ENCODE results near the gene MEGF11. TPM values are rescaled to one million over a fixed set of nuclear protein-coding genes. Genes with fewer than 3 reads are reported as not detected.

The MEGF11 gene
- total RNA-seq, 1 donor from 2014 or later, result 0.77 TPM

DNA sequence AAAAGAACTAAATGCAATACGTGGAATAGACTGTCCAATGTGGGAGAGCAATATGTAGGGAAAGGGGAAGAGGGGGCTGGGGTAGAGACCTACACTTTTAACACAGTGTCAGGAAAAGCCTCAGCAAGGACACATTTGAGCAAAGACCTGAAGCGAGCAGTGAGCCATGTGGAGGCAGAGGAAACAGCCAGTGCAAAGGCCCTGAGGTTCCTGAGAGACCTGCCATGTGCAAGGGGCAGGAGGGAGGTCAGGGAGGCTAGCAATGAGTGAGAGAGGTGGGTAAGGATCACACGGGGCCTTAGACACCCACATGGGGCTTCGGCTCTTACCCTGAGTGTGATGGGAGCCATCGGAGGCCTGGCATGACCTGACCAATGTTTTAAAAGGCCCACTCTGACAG lies 203.3 kb downstream of the MEGF11 start:
- no peak overlapping the region for H3K4me3 Mint-ChIP-seq (ENCODE audit: unreplicated experiment)
- DNase-seq (ENCODE audit: low spot score), result no peak
- H3K27me3 Mint-ChIP-seq (ENCODE audit: unreplicated experiment), result peaks cover 2% of the 10 kb centered on the region
- no peaks in the 10 kb centered on the region for H3K9me3 Mint-ChIP-seq (ENCODE audit: unreplicated experiment)
- H3K4me1 Mint-ChIP-seq (ENCODE audit: unreplicated experiment), result no peaks in the 10 kb centered on the region
- no peak overlapping the region for H3K27ac Mint-ChIP-seq (ENCODE audit: unreplicated experiment)
- H3K36me3 Mint-ChIP-seq (ENCODE audit: low read depth, unreplicated experiment), result no peaks in the 10 kb centered on the region
- TF ChIP-seq, protein P1, sequence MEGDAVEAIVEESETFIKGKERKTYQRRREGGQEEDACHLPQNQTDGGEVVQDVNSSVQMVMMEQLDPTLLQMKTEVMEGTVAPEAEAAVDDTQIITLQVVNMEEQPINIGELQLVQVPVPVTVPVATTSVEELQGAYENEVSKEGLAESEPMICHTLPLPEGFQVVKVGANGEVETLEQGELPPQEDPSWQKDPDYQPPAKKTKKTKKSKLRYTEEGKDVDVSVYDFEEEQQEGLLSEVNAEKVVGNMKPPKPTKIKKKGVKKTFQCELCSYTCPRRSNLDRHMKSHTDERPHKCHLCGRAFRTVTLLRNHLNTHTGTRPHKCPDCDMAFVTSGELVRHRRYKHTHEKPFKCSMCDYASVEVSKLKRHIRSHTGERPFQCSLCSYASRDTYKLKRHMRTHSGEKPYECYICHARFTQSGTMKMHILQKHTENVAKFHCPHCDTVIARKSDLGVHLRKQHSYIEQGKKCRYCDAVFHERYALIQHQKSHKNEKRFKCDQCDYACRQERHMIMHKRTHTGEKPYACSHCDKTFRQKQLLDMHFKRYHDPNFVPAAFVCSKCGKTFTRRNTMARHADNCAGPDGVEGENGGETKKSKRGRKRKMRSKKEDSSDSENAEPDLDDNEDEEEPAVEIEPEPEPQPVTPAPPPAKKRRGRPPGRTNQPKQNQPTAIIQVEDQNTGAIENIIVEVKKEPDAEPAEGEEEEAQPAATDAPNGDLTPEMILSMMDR (IDR thresholded peaks at IDR 0.05; ENCODE audit: unreplicated experiment), result no peak

DNA sequence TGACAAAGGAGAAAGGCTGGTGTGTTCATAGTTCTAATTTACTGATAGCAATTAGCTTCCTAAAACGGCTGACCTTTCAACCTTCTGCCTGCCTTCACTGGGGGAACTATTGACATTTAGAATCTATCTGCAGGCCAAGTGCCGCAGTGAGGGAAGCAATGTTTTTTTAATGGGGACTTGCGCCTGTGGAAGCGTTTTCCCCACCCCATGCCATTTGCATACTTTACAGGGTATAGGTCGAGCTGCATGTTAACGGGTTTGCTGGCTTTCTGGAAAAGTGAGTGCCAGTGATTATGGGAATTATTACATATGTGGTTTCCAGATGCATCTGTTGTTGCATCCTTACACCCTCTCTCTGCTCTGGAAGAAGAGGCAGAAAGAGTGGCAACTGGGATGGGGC lies 204.2 kb downstream of the MEGF11 start:
- H3K4me3 Mint-ChIP-seq (ENCODE audit: unreplicated experiment), result no peak overlapping the region
- H3K36me3 Mint-ChIP-seq (ENCODE audit: low read depth, unreplicated experiment), result no peaks in the 10 kb centered on the region
- no peaks in the 10 kb centered on the region for H3K9me3 Mint-ChIP-seq (ENCODE audit: unreplicated experiment)
- TF ChIP-seq, protein P1 (IDR thresholded peaks at IDR 0.05; ENCODE audit: unreplicated experiment), result no peak
- H3K4me1 Mint-ChIP-seq (ENCODE audit: unreplicated experiment), result no peaks in the 10 kb centered on the region
- H3K27me3 Mint-ChIP-seq (ENCODE audit: unreplicated experiment), result peaks cover 2% of the 10 kb centered on the region
- no peak for DNase-seq (ENCODE audit: low spot score)
- H3K27ac Mint-ChIP-seq (ENCODE audit: unreplicated experiment), result no peak overlapping the region

DNA sequence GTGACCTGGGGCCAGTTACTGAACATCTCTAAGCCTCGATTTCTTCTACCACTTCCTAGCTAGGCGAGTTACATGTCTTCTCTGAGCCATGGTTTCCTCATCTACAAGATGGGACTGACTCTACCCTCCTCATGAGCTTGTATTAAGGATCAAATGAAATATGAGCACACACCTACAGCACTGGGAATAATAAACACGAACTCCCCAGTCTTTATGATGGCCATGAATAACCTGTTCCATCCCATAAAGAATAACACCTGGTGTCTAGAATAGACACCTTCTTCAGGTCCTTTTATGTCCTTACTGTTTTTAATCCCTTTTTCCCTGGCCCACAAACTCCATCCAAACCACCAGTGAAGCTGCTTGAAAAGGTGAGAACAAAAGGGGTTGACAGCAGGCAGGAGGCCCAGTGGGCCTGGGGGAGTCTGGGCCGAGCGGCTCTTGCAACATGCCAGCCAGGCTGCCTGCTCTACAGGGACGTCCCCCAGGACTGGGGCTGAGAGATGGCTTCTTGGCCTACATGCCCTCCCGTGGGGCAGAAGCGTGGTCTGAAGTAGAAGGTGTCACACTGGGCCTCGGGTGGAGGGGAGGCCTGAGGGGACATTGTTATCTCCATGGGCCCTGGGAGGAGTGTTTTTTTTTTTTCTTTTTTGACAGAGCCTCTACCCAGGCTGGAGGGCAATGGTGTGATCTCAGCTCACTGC lies 206.1 kb downstream of the MEGF11 start:
- H3K36me3 Mint-ChIP-seq (ENCODE audit: low read depth, unreplicated experiment), result no peaks in the 10 kb centered on the region
- TF ChIP-seq, protein P1 (IDR thresholded peaks at IDR 0.05; ENCODE audit: unreplicated experiment), result no peak

DNA sequence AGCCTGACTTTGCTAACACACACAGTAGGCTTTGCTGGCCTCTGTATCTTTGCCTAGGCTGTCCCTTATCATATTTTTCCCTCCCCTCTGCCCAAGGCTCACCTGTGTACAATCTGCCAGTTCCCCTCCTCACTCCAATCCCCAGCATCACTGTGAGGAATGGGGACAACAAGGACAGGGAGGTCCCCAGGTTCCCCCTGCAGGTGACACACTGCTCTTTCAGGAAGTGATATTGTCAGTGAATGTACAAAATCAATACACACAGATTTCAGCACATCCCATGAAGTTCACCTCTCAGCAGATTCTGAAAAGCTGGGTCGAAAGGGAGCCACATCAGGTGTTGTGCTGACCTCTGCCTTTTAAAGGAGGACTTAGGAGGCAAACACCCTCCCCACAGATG lies 206.8 kb downstream of the MEGF11 start:
- Mint-ChIP-seq H3K9me3 (ENCODE audit: unreplicated experiment) (no peaks in the 10 kb centered on the region), H3K36me3 (ENCODE audit: low read depth, unreplicated experiment) (no peaks in the 10 kb centered on the region)

More for the DNA sequence above, 206.1 kb downstream of the MEGF11 start:
- Mint-ChIP-seq H3K4me1 (ENCODE audit: unreplicated experiment) (no peaks in the 10 kb centered on the region), H3K4me3 (ENCODE audit: unreplicated experiment) (no peak overlapping the region), H3K27ac (ENCODE audit: unreplicated experiment) (no peak overlapping the region), H3K27me3 (ENCODE audit: unreplicated experiment) (no peaks in the 10 kb centered on the region), H3K9me3 (ENCODE audit: unreplicated experiment) (no peaks in the 10 kb centered on the region)
- DNase-seq (ENCODE audit: low spot score), result no peak

DNA sequence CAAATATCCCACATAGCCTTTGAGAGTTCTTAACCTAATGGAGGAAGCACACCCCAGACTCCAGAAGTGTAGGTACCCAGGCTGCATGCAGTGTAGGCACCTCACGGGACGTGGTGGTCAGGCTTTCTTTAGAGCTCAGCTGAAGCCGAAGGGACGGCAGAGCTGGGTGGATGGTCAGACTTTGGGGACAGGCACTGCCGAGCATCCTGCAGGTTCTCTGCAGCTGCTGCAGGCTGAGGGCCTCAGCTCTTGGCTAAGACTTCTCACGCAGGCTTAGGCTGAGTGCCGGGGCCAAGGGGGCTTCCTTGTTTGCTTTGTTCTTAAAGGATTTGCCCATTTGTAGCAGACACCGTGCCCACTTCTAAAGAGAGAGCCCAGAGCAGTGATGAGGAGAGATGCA lies 207.2 kb downstream of the MEGF11 start:
- no peaks in the 10 kb centered on the region for H3K4me1 Mint-ChIP-seq (ENCODE audit: unreplicated experiment)

More for the DNA sequence above, 206.8 kb downstream of the MEGF11 start:
- Mint-ChIP-seq H3K27me3 (ENCODE audit: unreplicated experiment) (no peaks in the 10 kb centered on the region), H3K4me3 (ENCODE audit: unreplicated experiment) (no peak overlapping the region), H3K27ac (ENCODE audit: unreplicated experiment) (no peak overlapping the region), H3K4me1 (ENCODE audit: unreplicated experiment) (no peaks in the 10 kb centered on the region)
- TF ChIP-seq, protein P1 (IDR thresholded peaks at IDR 0.05; ENCODE audit: unreplicated experiment), result no peak
- no peak for DNase-seq (ENCODE audit: low spot score)

More for the DNA sequence above, 207.2 kb downstream of the MEGF11 start:
- Mint-ChIP-seq H3K36me3 (ENCODE audit: low read depth, unreplicated experiment) (no peaks in the 10 kb centered on the region), H3K27ac (ENCODE audit: unreplicated experiment) (no peak overlapping the region), H3K4me3 (ENCODE audit: unreplicated experiment) (no peak overlapping the region), H3K9me3 (ENCODE audit: unreplicated experiment) (no peaks in the 10 kb centered on the region), H3K27me3 (ENCODE audit: unreplicated experiment) (no peaks in the 10 kb centered on the region)
- no peak for DNase-seq (ENCODE audit: low spot score)
- TF ChIP-seq, protein P1 (IDR thresholded peaks at IDR 0.05; ENCODE audit: unreplicated experiment), result no peak
